GM12801 (cell line): ENCODE data around the gene SAMD4A.

Experiments used
- CTCF ChIP-seq: IDR thresholded peaks from one replicate; pipeline ENCODE4 v1.5.1; 2011; ENCODE audit warnings: control low read depth; ENCODE audit not compliant: insufficient read length; ENCODE audit errors: extremely low read depth

The SAMD4A gene

GRCh38 chr14:54682578-54682977 is 115.7 kb downstream of the SAMD4A start:
- no peak for TF ChIP-seq CTCF

GRCh38 chr14:54683882-54684794 is 117.2 kb downstream of the SAMD4A start:
- TF ChIP-seq CTCF, result no peak

GRCh38 chr14:54685286-54685845 is 118.4 kb downstream of the SAMD4A start:
- TF ChIP-seq CTCF, result no peak

- TF ChIP-seq CTCF, result no peak
Observed at GRCh38 chr14:54686219-54686870, 119.4 kb downstream of the SAMD4A start.

- no peak for TF ChIP-seq CTCF
Observed at GRCh38 chr14:54686871-54687749, 120.2 kb downstream of the SAMD4A start.

GRCh38 chr14:54687750-54688119 is 120.8 kb downstream of the SAMD4A start:
- no peak for TF ChIP-seq CTCF
